GM08714 (cell line): ENCODE results near the gene STK32B.

ENCODE experiments used
- H3K4me3 ChIP-seq: fragments of 200-500 bp; sonication (Bioruptor generic); 2 replicates; pipeline ENCODE4 v1.5.1; 2014; ENCODE audit warnings: mild to moderate bottlenecking, low read length, inconsistent platforms
- ZNF274 ChIP-seq: IDR thresholded peaks from 2 replicates; pipeline ENCODE4 v1.6.1; 2012; ENCODE audit warnings: mild to moderate bottlenecking, low read depth, low read length

Gene STK32B

DNA sequence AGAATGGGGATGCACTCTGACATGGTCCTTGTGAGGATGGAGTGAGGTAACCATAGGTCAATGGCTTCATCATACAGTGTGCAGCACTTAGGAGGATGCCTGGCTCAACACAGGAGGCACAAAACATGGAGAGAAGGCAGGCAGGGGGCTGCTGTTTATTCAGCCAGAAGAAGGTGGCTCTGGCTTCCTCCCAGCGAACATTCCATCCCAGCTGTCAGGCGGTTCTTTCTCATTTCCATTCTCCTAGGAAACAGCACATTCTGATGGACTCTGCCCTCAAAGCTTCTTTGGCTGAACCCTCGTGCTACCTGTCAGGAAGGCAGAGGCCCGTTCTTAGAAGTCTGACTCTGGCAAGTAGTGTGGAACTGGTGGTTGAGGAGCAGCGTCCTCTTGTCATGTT lies 18.6 kb downstream of the STK32B start:
- no peak for TF ChIP-seq ZNF274
- H3K4me3 ChIP-seq, result no peak overlapping the region

- H3K4me3 ChIP-seq, result no peak overlapping the region
- no peak for TF ChIP-seq ZNF274
These were observed 21.7 kb downstream of the STK32B start for GRCh38 chr4:5072948-5073347.

GRCh38 chr4:5078009-5078408 lies 26.7 kb downstream of the STK32B start:
- no peak for TF ChIP-seq ZNF274
- H3K4me3 ChIP-seq, result no peak overlapping the region

DNA sequence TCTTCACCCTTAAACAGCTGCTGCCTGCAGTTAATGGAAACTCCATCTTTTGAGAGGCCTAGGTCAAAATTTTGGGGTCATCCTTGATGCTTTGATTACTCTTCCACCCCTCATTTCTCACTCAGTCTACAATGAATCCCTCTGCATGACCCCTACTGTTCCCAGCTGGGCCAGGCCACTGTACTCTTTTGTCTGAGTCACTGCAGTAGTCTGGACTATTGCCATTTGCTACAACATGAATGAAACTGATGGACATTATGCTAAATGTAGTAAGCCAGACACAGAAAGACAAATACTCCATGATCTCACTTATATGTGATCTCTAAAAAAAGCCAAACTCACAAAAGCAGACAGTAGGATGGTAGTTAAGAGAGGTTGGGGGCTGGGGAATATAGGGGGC lies 28.3 kb downstream of the STK32B start:
- no peak overlapping the region for H3K4me3 ChIP-seq
- TF ChIP-seq ZNF274, result no peak

DNA sequence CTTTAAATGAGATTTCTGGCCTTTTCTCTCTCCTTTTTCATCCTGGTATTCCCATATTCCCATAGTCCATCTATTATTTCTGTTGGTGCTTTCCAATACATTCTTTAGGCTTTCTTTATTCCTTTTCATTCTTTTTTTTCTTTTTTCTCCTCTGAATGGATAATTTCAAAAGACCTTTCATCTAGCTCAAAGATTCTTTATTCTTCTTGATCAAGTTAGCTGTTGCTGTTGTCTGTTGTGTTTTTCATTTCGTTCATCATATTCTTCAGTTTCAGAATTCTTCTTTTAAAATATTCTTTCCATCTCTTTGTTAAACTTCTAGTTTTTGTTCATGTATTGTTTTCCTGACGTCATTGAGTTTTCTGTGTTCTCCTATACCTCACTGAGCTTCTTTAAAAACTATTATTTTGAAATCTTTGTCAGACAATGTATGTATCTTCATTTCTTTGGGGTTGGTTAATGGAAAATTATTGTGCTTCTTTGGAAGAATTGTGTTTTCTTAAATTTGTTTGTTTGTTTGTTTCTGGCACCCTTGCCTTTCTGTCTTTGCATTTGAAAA lies 30.2 kb downstream of the STK32B start:
- H3K4me3 ChIP-seq, result no peak overlapping the region
- no peak for TF ChIP-seq ZNF274

DNA sequence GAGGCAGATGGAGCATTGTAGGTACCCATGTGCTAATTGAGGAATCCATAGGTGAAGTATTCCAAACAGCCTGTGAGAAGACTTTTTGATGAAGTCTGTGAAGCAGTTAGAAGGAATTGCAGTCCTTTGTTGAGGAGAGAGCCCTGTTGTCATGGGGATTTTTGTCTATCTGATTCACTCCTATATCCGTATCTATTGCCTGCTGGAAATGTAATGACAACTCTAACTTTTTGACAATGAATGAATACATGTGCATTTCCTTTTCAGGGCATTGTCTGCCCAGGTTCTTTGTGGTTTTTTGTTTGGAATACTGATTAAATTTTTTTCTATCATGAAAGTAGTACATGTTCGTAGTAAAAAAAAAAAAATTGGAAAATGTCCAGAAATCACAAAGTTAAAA lies 31.1 kb downstream of the STK32B start:
- TF ChIP-seq ZNF274, result no peak
- H3K4me3 ChIP-seq, result no peak overlapping the region

GRCh38 chr4:5084911-5085475 lies 33.7 kb downstream of the STK32B start:
- H3K4me3 ChIP-seq, result no peak overlapping the region
- TF ChIP-seq ZNF274, result no peak

- no peak for TF ChIP-seq ZNF274
- no peak overlapping the region for H3K4me3 ChIP-seq
These were observed 35.3 kb downstream of the STK32B start for GRCh38 chr4:5086535-5086934.

DNA sequence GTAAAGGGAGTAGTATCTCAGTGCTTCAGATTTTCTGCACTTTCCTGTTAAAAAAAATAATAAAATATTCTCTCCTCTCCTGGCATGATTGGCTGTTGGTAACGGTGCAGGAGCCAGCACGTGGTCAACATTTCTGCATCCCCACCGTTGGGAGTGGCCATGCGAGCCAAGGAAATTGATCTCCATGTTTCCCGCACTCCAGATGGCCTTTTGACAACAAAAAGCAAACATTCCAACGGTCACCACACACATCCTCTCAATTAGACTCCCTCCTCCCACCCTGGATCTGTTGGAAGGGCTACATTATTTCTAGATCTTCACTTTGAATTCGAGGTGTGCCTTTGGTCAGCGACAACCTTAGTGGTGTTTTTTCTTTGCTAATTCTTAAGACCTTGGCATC lies 45.0 kb downstream of the STK32B start:
- TF ChIP-seq ZNF274, result no peak
- no peak overlapping the region for H3K4me3 ChIP-seq

DNA sequence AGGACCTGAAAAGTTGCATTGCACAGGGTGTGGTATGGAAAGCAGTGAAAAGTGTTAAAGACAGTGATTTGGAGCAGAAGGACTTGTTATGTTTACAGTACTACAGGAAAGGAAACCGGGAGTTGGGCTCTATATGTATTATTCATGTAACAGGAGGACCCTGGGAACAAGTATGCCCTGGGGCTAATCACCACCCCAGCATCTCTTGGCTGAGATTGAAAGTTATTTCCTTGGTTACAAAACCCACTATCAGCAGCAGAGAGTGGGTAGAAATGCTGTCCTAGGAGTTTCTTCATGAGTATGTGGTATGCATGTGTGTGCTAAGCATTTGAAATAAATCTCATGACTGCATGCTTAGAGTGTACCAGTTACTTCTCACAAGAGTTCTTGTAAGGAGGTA lies 46.9 kb downstream of the STK32B start:
- H3K4me3 ChIP-seq, result no peak overlapping the region
- no peak for TF ChIP-seq ZNF274

DNA sequence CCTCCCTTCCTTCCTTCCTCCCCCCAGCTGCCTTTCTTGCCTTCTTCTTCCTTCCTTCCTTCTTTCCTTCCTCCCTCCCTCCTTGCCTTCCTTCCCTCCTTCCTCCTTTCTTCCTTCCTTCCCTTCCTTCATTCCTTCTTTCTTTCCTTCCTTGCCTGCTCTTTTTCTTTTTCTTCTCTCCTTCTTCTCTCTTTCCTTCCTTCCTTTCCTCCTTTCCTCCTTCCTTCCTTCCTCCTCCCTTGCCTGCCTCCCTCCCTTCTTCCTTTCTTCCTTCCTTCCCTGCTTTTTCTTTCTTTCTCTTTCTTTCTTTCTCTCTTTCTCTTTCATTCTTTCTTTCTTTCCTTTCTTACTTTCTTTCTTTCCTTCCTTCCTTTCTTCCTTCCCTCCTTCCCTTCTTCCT lies 49.1 kb downstream of the STK32B start:
- no peak for TF ChIP-seq ZNF274
- no peak overlapping the region for H3K4me3 ChIP-seq

GRCh38 chr4:5100986-5101385 lies 49.7 kb downstream of the STK32B start:
- TF ChIP-seq ZNF274, result no peak
- H3K4me3 ChIP-seq, result no peak overlapping the region

DNA sequence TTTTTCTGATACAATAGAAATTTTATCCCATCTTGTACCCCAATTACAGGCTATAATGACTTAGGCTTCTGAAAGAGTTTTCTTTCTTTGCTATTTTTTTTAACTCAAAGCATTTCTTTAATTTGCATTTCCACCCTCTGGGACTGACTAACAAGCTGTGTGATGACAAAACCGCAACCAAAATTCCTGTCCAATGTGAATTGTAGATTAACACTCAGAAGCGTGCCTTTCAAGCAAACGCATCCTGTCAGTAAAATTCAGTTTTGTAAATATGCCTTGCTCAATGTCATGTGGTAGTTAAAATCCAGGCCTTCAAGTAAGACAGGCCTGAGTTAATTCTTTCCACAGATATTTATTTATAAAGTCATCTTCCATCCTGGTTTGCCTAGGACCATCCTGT lies 50.3 kb downstream of the STK32B start:
- TF ChIP-seq ZNF274, result no peak

GRCh38 chr4:5110901-5111300 lies 59.6 kb downstream of the STK32B start:
- H3K4me3 ChIP-seq, result no peak overlapping the region
- no peak for TF ChIP-seq ZNF274

More for the DNA sequence above, 50.3 kb downstream of the STK32B start:
- H3K4me3 ChIP-seq, result no peak overlapping the region

- no peak for TF ChIP-seq ZNF274
- no peak overlapping the region for H3K4me3 ChIP-seq
These were observed 61.2 kb downstream of the STK32B start for GRCh38 chr4:5112333-5113095.
